ENCODE results near the gene TRAIP. TPM values are rescaled to one million over a fixed set of nuclear protein-coding genes. Genes with fewer than 3 reads are reported as not detected.

The TRAIP gene
- total RNA-seq, 1 experiment from 2014 or later = 9.3 TPM

- H3K4me3 Mint-ChIP-seq (ENCODE audit: unreplicated experiment) = no peak overlapping the region
- POLR2A ChIA-PET = no interaction called here
- intact Hi-C loops (cut with micrococcal nuclease) = no loop called here
- no peak for DNase-seq (ENCODE audit: unreplicated experiment)
- H3K9me3 Mint-ChIP-seq (ENCODE audit: unreplicated experiment) = no peaks in the 10 kb centered on the region
- H3K36me3 Mint-ChIP-seq (ENCODE audit: insufficient read depth, unreplicated experiment) = peaks cover 7% of the 10 kb centered on the region
- TF ChIP-seq CTCF (IDR thresholded peaks at IDR 0.05; ENCODE audit: unreplicated experiment) = no peak
- H3K27me3 Mint-ChIP-seq (ENCODE audit: insufficient read depth, unreplicated experiment) = no peaks in the 10 kb centered on the region
- no peak overlapping the region for H3K27ac Mint-ChIP-seq (ENCODE audit: low read depth, unreplicated experiment)
- CTCF ChIA-PET = interaction anchor here (1.0 to 1.2 kb wide), 2 partner anchors 9 to 114 kb away, joined by 4 to 6 read pairs; no protein-coding TSS in a partner anchor
- no peaks in the 10 kb centered on the region for H3K4me1 Mint-ChIP-seq (ENCODE audit: insufficient read depth, unreplicated experiment)
- BruUV-seq (replicated peaks) = no TSS peak
These were observed 63.8 kb downstream of the TRAIP start for GRCh38 chr3:49792371-49793150.

- no peaks in the 10 kb centered on the region for H3K4me1 Mint-ChIP-seq (ENCODE audit: insufficient read depth, unreplicated experiment)
These were observed 64.8 kb downstream of the TRAIP start for GRCh38 chr3:49791571-49791970.

GRCh38 chr3:49790626-49791411 lies 65.5 kb downstream of the TRAIP start:
- BruUV-seq (replicated peaks) = no TSS peak
- ChIA-PET POLR2A (interaction anchor here (0.6 to 0.7 kb wide), 2 partner anchors 9 to 310 kb away, joined by 3 to 4 read pairs; partner anchors contain the start of gene CDHR4), CTCF (interaction anchor here (0.6 to 1.2 kb wide), 3 partner anchors 9 to 1109 kb away, joined by 3 to 4 read pairs (median 4); partner anchors contain the start of gene CDHR4)
- TF ChIP-seq CTCF (IDR thresholded peaks at IDR 0.05; ENCODE audit: unreplicated experiment) = no peak
- no peak for DNase-seq (ENCODE audit: unreplicated experiment)
- peaks cover 1% of the 10 kb centered on the region for H3K36me3 Mint-ChIP-seq (ENCODE audit: insufficient read depth, unreplicated experiment)
- H3K9me3 Mint-ChIP-seq (ENCODE audit: unreplicated experiment) = no peaks in the 10 kb centered on the region
- no peaks in the 10 kb centered on the region for H3K27me3 Mint-ChIP-seq (ENCODE audit: insufficient read depth, unreplicated experiment)
- no peak overlapping the region for H3K27ac Mint-ChIP-seq (ENCODE audit: low read depth, unreplicated experiment)
- intact Hi-C loops (cut with micrococcal nuclease) = no loop called here
- no peak overlapping the region for H3K4me3 Mint-ChIP-seq (ENCODE audit: unreplicated experiment)
- no peaks in the 10 kb centered on the region for H3K4me1 Mint-ChIP-seq (ENCODE audit: insufficient read depth, unreplicated experiment)

More at GRCh38 chr3:49791571-49791970, 64.8 kb downstream of the TRAIP start:
- Mint-ChIP-seq H3K9me3 (ENCODE audit: unreplicated experiment) (no peaks in the 10 kb centered on the region), H3K36me3 (ENCODE audit: insufficient read depth, unreplicated experiment) (peaks cover 7% of the 10 kb centered on the region), H3K27me3 (ENCODE audit: insufficient read depth, unreplicated experiment) (no peaks in the 10 kb centered on the region), H3K4me3 (ENCODE audit: unreplicated experiment) (no peak overlapping the region), H3K27ac (ENCODE audit: low read depth, unreplicated experiment) (no peak overlapping the region)
- no TSS peak for BruUV-seq (replicated peaks)
- no peak for DNase-seq (ENCODE audit: unreplicated experiment)
- CTCF ChIA-PET = interaction anchor here (1.2 kb wide), 1 partner anchor 10 kb away, joined by 4 read pairs; no protein-coding TSS in a partner anchor
- intact Hi-C loops (cut with micrococcal nuclease) = no loop called here
- no peak for TF ChIP-seq CTCF (IDR thresholded peaks at IDR 0.05; ENCODE audit: unreplicated experiment)
- POLR2A ChIA-PET = interaction anchor here (0.7 kb wide), 1 partner anchor 74 kb away, joined by 3 read pairs; no protein-coding TSS in a partner anchor

- no peak for DNase-seq (ENCODE audit: unreplicated experiment)
- ChIA-PET POLR2A (interaction anchor here (0.8 to 3.5 kb wide), 5 partner anchors 12 to 76 kb away, joined by 3 to 33 read pairs (median 5); partner anchors contain the start of genes AMIGO3, CDHR4 and INKA1), CTCF (interaction anchor here (1.3 to 3.2 kb wide), 4 partner anchors 14 to 113 kb away, joined by 3 to 15 read pairs (median 7); no protein-coding TSS in a partner anchor)
- Mint-ChIP-seq H3K36me3 (ENCODE audit: insufficient read depth, unreplicated experiment) (peaks cover 7% of the 10 kb centered on the region), H3K4me1 (ENCODE audit: insufficient read depth, unreplicated experiment) (no peaks in the 10 kb centered on the region), H3K27ac (ENCODE audit: low read depth, unreplicated experiment) (no peak overlapping the region), H3K4me3 (ENCODE audit: unreplicated experiment) (no peak overlapping the region), H3K9me3 (ENCODE audit: unreplicated experiment) (no peaks in the 10 kb centered on the region), H3K27me3 (ENCODE audit: insufficient read depth, unreplicated experiment) (no peaks in the 10 kb centered on the region)
- no peak for TF ChIP-seq CTCF (IDR thresholded peaks at IDR 0.05; ENCODE audit: unreplicated experiment)
- BruUV-seq (replicated peaks) = no TSS peak
- intact Hi-C loops (cut with micrococcal nuclease) = no loop called here
These were observed 68.3 kb downstream of the TRAIP start for GRCh38 chr3:49788056-49788455.

All from MCF 10A (cell line).